Fibroblast of villous mesenchyme (primary cell): Measurements from ENCODE around the gene SRPK2. TPM values are rescaled to one million over a fixed set of nuclear protein-coding genes. Genes with fewer than 3 reads are reported as not detected.
"Not testable (repeated sequence)": the region's sequence is repeated elsewhere in the genome, so short reads cannot be mapped to it uniquely, and the experiment has no call there.

Source experiments
- DNase-seq: peaks from one replicate; pipeline ENCODE4 v3.0.0-alpha.2; 2010; ENCODE audit warnings: low read depth
- H3K4me3 ChIP-seq: 2 replicates; pipeline ENCODE4 v1.5.1; 2011; ENCODE audit warnings: low read depth, mild to moderate bottlenecking, low read length
- CTCF ChIP-seq: IDR thresholded peaks from 2 replicates; pipeline ENCODE4 v1.5.1; 2012; ENCODE audit warnings: low read depth, mild to moderate bottlenecking, low read length; ENCODE audit not compliant: insufficient read depth
- total RNA-seq: library from RNA; depleted of rRNA; stranded (reverse); fragments of >200 nt; gene quantifications from 2 replicates; pipeline ENCODE4 v1.2.3, GENCODE V29; 2012

Gene SRPK2
- total RNA-seq, 1 donor, result 60.9 TPM

GRCh38 chr7:105305633-105306032 is 83.1 kb downstream of the SRPK2 start:
- no peak for DNase-seq
- no peak overlapping the region for H3K4me3 ChIP-seq
- TF ChIP-seq CTCF, result no peak

GRCh38 chr7:105304040-105304895 is 84.5 kb downstream of the SRPK2 start:
- DNase-seq, result peak; percentile 73
- TF ChIP-seq CTCF, result no peak
- no peak overlapping the region for H3K4me3 ChIP-seq

GRCh38 chr7:105300587-105300986 is 88.1 kb downstream of the SRPK2 start:
- H3K4me3 ChIP-seq, DNase-seq: not testable (repeated sequence)

- TF ChIP-seq CTCF, result no peak
- DNase-seq, result no peak
- no peak overlapping the region for H3K4me3 ChIP-seq
Measured at GRCh38 chr7:105298439-105298894, 90.3 kb downstream of the SRPK2 start.

GRCh38 chr7:105297985-105298384 is 90.7 kb downstream of the SRPK2 start:
- DNase-seq, result no peak
- no peak overlapping the region for H3K4me3 ChIP-seq
- TF ChIP-seq CTCF, result no peak

GRCh38 chr7:105297309-105297708 is 91.4 kb downstream of the SRPK2 start:
- TF ChIP-seq CTCF, result no peak
- no peak overlapping the region for H3K4me3 ChIP-seq
- DNase-seq, result no peak

GRCh38 chr7:105296491-105296890 is 92.2 kb downstream of the SRPK2 start:
- no peak overlapping the region for H3K4me3 ChIP-seq
- no peak for DNase-seq
- TF ChIP-seq CTCF, result no peak
